ENCODE measurements around the gene OPRM1. TPM values are rescaled to one million over a fixed set of nuclear protein-coding genes. Genes with fewer than 3 reads are reported as not detected.
A peak's percentile ranks its signal among the peaks of the same experiment; 100 is the strongest.
"Not testable (repeated sequence)": the region's sequence is repeated elsewhere in the genome, so short reads cannot be mapped to it uniquely, and the experiment has no call there.

OPRM1 gene
- total RNA-seq, 1 donor = not detected

- no peaks in the 10 kb centered on the region for H3K4me1 ChIP-seq (ENCODE audit: insufficient read depth, low read length)
- H3K4me2 ChIP-seq (ENCODE audit: insufficient read depth, low read length) = peak overlapping the region; percentile 74
These were observed 158.3 kb downstream of the OPRM1 start for GRCh38 chr6:154197196-154197860.

GRCh38 chr6:154201688-154202087 lies 162.6 kb downstream of the OPRM1 start:
- not testable (repeated sequence) for H2AFZ ChIP-seq (ENCODE audit: low read length); H3K9me3 ChIP-seq (ENCODE audit: low read depth, low read length); H3K4me1 ChIP-seq (ENCODE audit: insufficient read depth, low read length); H3K27me3 ChIP-seq (ENCODE audit: insufficient read depth, low read length); H3K79me2 ChIP-seq (ENCODE audit: insufficient read depth, low read length); H3K4me2 ChIP-seq (ENCODE audit: insufficient read depth, low read length); H3K36me3 ChIP-seq (ENCODE audit: insufficient read depth, low read length); DNase-seq (ENCODE audit: insufficient read length, low spot score, missing footprints); H3K27ac ChIP-seq (ENCODE audit: low read depth, low read length); H4K20me1 ChIP-seq (ENCODE audit: insufficient read depth, low read length); H3K4me3 ChIP-seq (ENCODE audit: insufficient read depth, low read length)

More at GRCh38 chr6:154197196-154197860, 158.3 kb downstream of the OPRM1 start:
- H3K79me2 ChIP-seq (ENCODE audit: insufficient read depth, low read length) = no peaks in the 10 kb centered on the region
- H2AFZ ChIP-seq (ENCODE audit: low read length) = no peak overlapping the region
- no peak for TF ChIP-seq CTCF (IDR thresholded peaks at IDR 0.05; ENCODE audit: extremely low read depth, low read depth, low read length)
- H3K4me3 ChIP-seq (ENCODE audit: insufficient read depth, low read length) = peak overlapping the region; percentile 35
- H3K27ac ChIP-seq (ENCODE audit: low read depth, low read length) = peak overlapping the region; percentile 13
- DNase-seq (ENCODE audit: insufficient read length, low spot score, missing footprints) = peak; percentile 68
- H3K9me3 ChIP-seq (ENCODE audit: low read depth, low read length) = no peaks in the 10 kb centered on the region
- H3K36me3 ChIP-seq (ENCODE audit: insufficient read depth, low read length) = no peaks in the 10 kb centered on the region
- no peaks in the 10 kb centered on the region for H3K27me3 ChIP-seq (ENCODE audit: insufficient read depth, low read length)
- H4K20me1 ChIP-seq (ENCODE audit: insufficient read depth, low read length) = no peaks in the 10 kb centered on the region

GRCh38 chr6:154202339-154202738 lies 163.3 kb downstream of the OPRM1 start:
- Histone ChIP-seq H3K36me3 (ENCODE audit: insufficient read depth, low read length) (no peaks in the 10 kb centered on the region), H4K20me1 (ENCODE audit: insufficient read depth, low read length) (no peaks in the 10 kb centered on the region), H3K9me3 (ENCODE audit: low read depth, low read length) (no peaks in the 10 kb centered on the region), H3K4me3 (ENCODE audit: insufficient read depth, low read length) (no peak overlapping the region), H3K4me1 (ENCODE audit: insufficient read depth, low read length) (no peaks in the 10 kb centered on the region), H3K79me2 (ENCODE audit: insufficient read depth, low read length) (no peaks in the 10 kb centered on the region), H3K27ac (ENCODE audit: low read depth, low read length) (no peak overlapping the region), H2AFZ (ENCODE audit: low read length) (no peak overlapping the region), H3K4me2 (ENCODE audit: insufficient read depth, low read length) (no peak overlapping the region), H3K27me3 (ENCODE audit: insufficient read depth, low read length) (no peaks in the 10 kb centered on the region)
- TF ChIP-seq CTCF (IDR thresholded peaks at IDR 0.05; ENCODE audit: extremely low read depth, low read depth, low read length) = no peak
- no peak for DNase-seq (ENCODE audit: insufficient read length, low spot score, missing footprints)

GRCh38 chr6:154202958-154203357 lies 163.9 kb downstream of the OPRM1 start:
- Histone ChIP-seq H3K4me1 (ENCODE audit: insufficient read depth, low read length) (no peaks in the 10 kb centered on the region), H3K27ac (ENCODE audit: low read depth, low read length) (no peak overlapping the region), H3K4me3 (ENCODE audit: insufficient read depth, low read length) (no peak overlapping the region), H3K36me3 (ENCODE audit: insufficient read depth, low read length) (no peaks in the 10 kb centered on the region), H4K20me1 (ENCODE audit: insufficient read depth, low read length) (no peaks in the 10 kb centered on the region), H3K9me3 (ENCODE audit: low read depth, low read length) (no peaks in the 10 kb centered on the region), H3K79me2 (ENCODE audit: insufficient read depth, low read length) (no peaks in the 10 kb centered on the region), H3K27me3 (ENCODE audit: insufficient read depth, low read length) (no peaks in the 10 kb centered on the region), H3K4me2 (ENCODE audit: insufficient read depth, low read length) (no peak overlapping the region), H2AFZ (ENCODE audit: low read length) (no peak overlapping the region)
- TF ChIP-seq CTCF (IDR thresholded peaks at IDR 0.05; ENCODE audit: extremely low read depth, low read depth, low read length) = no peak
- no peak for DNase-seq (ENCODE audit: insufficient read length, low spot score, missing footprints)

All from osteoblast (primary cell).